Erythroblast (primary cell): ENCODE measurements around the gene HS1BP3.

ENCODE experiments used
- GATA1 ChIP-seq: IDR thresholded peaks from 2 replicates; pipeline ENCODE4 v1.6.1; 2011; ENCODE audit warnings: low read depth, mild to moderate bottlenecking, control low read depth, low read length, moderate library complexity
- POLR2A ChIP-seq: IDR thresholded peaks from 2 replicates; pipeline ENCODE4 v1.6.1; 2011; ENCODE audit warnings: mild to moderate bottlenecking, low read length

DNA sequence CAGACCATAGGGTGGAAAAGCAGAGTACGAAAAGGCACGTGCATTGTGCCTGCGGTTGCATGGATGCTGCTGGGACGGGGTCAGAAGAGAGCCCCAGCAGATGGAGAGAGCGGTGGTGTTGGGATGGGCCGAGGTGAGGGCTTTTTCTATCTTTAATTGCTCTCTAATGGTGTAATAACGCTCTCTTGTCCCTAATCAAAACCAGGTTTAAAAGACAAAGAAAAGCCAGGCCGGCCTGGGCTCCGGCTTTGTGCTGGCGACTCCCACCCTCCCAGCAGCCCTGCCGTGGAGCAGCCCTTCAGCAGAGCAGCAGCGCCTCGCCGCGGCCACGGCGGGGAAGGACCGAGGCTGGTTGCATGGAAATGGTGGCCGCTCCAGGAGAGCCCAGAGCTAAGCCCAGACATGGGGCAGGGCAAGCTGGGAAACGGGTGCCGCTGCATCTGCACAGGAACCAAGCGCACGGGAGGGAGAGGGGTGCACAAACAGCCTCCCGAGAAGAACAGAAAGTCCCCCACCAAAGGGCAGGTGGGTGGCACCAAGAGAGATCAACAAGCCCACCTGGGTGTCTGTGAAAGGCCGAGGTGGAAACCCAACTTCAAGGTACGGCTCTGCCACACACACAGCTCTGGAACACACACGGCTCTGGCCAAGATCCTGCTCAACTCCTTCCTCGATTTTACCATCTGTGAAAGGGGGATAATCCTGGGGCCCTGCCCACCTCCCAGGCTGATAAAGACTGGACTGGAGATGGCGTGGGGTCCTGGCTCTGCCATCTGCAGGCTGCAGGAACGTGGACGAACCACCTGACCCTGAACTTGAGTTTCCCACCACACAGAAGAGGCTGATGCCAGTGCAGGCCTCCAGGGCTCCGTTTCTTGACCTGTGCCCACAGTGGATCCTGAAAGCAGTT lies 15.0 kb downstream of the HS1BP3 start:
- TF ChIP-seq POLR2A (no peak), GATA1 (no peak)
